ENCODE measurements around the gene ZNF691.
A peak's percentile ranks its signal among the peaks of the same experiment; 100 is the strongest.
"Not testable (repeated sequence)": the region's sequence is repeated elsewhere in the genome, so short reads cannot be mapped to it uniquely, and the experiment has no call there.

The ZNF691 gene

DNA sequence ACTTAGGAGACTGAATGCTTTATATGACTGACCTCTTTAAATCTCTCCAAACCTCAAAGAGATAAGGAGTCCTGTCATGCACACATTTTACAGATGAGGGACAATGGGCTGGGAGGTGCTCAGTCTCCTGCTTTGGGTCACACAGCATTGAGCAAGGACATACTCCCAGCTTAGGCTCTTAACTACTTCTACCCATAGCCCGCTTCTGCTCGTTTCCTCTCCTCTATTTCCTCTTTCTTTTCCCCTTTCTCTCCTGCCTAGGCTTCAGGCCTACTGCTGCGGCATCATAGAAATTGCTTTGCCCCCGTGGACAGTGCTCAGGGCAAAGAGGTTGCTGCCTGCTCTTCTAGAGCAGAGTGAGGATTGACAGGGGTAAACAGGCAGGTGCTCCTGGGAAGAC lies 12.4 kb upstream of the ZNF691 start:
- DNase-seq, result no peak

DNA sequence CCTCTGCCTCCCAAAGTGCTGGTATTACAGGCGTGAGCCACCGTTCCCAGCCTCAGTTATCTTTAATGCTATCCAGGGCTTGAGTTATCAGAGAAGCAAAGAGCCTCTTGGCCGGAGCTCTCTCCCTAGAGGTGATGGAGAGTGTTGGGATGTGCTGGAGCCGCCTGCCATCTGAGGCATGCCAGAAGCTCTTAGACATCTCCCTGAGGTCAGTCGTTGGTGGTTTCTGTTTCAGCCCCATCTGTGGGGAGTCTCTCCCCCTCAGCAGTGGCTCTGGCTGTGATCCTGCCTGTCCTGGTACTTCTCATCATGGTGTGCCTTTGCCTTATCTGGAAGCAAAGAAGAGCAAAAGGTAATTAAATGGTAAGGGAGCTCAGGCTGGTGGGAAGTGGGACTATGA lies 11.6 kb upstream of the ZNF691 start:
- no peak for DNase-seq

DNA sequence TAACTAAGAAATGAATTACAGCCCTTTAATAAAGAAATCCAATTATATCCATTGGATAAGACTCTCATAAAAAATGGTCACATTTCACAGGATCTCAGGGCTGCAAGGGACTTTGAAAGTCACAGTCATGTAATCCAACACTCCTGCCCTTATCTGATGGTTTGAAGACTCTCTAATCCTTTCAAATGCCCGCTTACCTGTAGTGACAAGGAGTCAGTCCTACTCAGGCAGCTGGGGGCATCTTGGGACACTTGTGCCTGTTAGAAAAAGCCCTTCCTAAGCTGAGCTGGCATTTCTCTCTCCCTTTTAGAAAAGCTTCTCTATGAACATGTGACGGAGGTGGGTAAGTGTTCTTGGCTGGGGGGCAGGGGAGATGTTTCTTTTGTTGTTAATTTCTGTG lies 11.0 kb upstream of the ZNF691 start:
- DNase-seq, result no peak

DNA sequence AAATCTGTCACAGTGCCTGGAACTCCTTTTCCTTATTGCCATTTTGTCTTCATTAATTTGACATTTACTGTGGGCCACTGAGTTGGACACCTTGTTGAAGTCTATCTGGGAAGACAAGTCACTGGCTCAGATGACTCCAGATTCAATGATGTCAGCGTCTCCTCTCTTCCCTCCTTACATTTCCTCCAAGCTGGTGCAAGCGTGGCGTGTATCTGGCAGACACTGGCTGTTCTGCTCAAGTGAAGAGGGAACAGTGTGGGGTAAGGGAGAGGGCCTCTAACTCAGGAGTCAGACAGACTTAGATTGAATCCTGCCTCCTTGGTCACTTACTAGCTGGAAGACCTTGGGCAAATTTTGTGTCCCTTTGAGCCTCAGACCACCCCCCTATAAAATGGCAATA lies 8.7 kb upstream of the ZNF691 start:
- DNase-seq, result no peak

DNA sequence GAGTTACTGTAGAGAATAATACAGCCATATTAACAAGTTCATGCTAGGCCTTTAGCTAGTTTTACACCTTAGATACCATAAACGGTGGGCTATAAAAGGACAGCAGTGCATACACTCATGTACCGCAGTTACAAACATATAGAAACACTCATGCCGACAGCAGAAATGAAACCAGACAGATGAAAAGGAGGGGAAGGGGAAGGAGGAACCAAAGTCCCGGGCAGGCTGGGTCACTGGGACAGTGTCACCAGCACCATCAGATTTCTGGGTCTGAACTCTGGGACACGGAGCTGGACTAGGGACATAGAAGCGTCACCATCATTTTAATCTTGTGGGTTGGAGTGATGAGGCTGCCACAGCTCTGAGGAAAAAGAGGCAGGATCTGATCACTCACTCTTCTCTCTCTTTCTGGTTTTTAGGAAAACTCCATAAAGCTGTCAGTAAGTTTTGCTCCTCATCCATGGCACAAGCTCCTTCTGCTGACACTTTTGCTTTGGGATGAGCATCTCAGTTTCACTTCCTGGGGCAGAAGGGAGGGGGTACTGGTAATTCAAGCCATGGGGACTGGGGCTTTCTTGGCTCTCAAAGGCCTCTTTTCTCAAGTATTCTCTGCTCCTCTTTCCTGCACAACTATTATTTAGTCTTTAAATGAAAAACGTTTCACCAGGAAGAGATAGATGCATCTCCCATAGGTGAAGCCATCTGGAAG lies 7.8 kb upstream of the ZNF691 start:
- DNase-seq, result no peak

DNA sequence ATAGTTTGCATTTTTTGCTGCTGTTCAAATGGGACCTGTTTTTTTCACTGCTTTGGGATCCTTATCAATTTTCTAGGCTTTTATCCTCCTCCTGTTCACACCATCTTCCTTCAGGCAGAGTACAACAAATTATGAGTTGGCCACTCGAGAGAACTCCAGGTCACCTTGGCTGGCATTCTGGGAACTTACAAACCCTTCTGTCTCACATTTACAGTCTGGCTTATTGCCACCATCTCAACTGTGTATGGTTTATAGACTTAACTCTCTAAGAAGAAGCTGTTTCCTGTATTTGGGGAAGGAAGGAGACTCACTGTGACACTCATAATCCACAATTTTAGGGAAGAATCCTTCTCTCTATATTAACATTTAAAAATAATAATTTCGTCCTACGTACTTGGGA lies 5.4 kb upstream of the ZNF691 start:
- no peak for DNase-seq

DNA sequence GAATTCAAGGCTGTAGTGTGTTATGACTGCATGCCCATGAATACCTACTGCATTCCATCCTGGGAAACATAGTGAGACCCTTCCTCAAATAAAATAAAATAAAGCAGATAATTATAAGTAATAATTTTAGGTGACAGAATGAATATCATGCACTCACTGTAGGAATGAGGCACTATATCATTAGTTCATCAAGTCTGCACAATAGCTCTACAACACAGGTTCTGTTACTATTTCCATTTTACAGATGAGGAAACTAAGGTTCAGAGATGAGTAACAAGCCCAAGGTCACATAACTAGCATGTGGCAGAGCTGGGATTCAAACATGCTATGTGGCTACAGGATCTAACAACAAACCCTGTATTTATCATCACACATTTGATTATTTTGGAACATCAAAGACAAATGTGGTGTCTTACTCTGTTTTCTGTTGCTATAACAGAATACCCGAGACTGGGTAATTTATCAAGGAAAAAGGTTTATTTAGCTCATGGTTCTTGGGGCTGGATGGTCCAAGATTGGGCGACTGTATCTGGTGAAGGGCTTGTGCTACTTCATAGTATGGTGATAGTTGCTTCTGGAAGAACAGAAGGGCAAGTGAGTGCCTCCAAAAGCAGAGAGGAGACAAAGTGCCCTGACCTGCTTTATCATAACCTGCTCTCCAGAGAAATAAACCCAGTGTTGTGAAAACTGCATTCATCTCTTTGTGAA lies 4.8 kb upstream of the ZNF691 start:
- DNase-seq, result no peak

DNA sequence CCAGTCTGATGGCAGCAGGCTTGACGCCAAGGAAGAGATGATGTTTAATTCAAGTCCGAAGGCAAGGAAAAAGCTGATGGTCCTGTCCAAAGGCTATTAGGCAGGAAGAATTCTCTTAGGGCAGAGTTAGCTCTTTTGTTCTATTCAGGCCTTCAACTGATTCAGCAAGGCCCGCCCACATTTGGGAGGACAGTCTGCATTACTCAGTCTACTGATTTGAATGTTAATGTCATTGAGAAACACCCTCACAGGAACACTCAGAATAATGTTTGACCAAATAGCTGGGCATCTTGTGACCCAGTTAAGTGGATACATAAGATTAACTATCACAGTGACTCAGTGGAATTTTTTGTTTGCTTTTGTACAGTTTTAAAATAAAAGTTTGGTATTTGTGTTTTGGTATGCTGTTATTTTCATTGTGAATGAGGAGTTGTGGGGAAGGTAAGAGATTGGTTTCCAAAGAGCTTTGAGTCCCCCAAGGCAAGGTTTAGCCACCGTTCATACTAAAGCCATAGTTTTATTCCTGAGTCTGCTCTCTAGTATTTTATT lies 1.7 kb upstream of the ZNF691 start:
- DNase-seq, result no peak

DNA sequence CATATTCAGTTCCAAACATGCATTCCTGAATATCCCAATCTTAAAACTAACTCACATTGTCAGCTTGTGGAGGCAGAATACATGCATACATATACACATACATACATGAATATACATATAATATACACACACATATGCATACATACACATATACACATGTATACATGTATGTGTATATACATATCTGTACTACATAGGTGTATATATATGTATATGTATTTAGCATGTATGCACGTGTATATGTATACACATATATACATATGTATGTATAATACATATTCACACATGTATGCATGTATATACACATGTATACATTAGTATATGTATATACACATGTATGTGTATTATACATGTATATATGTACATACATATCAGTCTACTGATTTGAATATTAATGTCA lies 1.2 kb upstream of the ZNF691 start:
- no peak for DNase-seq

DNA sequence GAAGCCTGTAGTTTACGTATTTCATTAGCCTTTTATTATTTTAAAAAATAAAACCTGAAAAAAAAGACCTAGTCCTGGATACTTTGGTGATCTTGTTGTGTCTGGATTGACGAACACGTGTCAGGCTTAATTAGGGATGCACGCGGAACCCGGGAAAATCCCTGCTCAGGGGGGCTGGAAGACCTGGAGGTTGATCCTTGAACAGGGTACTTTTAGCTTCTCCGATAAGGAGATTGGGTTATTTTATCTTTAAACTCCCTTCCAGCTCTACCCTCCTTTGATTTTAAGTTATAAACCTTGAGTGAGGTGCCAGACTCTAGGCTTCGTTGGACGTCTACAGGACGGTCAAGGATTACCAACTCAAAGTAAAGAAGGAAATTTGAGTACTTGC lies 552 bp upstream of the ZNF691 start:
- no peak for DNase-seq

DNA sequence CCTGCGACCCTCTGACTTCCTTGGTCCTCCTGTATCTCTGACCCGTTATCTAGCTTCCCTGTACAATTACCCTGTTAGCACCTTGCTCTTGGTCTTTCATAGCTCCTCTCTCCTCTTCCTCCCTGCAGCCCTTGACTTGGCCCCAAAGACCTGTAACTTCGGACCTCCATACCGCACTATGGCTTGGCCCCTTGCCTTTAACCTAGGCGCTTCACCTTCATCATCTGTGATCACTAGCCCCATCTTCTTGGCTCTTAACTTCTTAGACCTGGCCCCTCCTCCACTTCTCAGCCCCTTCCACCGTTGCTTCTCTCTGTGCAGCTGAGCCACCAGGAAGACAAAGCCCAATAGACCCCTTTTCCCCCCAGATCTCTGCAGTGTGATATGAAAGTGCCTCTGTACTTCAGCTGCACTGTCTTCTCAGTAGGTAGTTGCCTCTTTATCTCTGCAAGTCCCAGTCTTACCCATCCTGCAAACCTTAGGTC lies 740 bp downstream of the ZNF691 start:
- no peak for DNase-seq

DNA sequence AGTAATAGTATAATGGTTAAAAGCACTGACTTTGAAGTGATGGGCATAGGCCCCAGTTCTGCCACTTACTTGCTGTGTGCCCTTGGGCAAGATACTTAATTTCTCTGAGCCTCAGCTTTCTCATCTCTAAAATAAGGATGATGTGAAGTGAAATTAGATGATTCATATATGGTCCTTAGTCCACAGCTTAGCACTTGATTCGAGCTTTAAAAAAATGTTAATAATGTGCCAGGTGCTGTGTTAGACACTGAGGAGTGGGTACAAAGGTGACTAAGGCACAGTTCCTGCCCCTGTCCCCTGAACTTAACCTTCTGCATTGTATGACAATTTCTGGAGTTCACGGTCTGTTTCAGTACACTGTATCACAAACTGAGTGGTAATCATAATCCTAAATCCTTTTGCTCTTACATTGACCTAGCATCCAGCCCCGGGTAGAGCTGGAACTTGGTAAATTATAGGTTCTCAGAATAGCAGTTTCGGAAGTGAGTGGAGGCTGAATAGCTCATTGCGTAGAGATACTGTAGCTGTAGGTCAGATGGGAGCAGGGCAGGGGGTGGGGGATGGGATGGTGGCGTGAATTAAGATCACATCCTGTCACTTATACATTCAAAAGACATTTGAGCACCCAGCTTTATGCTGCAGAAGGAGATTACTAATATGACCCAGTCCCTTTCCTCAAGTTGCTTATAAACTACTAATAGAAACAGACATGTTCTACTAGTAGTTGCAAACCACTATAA lies 1.5 kb downstream of the ZNF691 start:
- peak in 1 of 2 donors; percentile 1 for DNase-seq

DNA sequence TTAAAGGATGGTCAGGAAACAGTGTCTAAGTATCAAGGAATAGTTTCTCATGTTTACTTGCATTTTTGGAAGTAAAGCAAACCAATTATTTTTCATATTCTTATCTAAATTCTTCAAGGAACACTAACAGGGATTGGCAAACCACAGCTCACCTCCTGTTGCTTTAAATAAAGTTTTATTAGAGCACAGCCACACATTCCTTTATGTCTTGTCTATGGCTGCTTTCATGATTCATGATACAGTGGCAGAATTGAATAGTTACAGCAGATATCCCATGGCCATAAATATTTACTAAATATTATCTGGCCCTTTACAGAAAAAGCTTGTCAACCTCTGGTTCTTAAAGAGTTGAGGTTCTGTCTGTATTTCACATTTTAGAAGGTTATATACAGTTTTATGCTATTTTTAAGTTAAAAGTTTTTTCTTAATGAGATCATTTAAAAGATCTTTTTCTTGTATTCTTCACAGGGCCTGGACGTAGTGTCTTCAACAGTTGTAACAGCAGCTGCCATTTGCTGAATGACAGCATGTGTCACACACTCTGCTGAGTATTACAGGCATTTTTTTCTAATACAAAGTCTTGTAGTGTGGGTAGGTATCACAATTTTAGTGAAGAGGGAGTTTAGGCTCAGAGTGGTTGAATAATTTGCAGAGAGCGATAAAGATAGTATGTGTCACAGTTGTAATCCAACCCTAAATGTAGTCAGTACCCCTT lies 2.6 kb downstream of the ZNF691 start:
- DNase-seq, result no peak

DNA sequence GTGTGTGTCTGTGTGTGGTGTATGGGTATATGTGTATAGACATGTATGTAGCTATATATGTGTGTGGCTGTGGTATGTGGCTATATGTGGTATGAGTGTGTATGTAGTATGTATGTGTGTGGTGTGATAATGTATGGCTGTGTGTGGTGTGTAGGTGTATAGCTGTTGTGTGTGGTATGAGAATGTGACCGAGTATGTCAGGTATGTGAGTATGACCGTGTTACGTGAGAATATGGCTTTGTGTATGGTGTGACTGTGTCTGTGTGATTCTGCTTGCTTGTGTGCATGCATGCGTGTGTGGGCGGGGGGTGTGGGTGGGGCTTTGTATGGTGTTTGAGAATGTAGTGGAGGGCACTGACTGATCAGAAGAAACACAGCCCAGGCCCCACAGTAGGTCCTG lies 3.5 kb downstream of the ZNF691 start:
- DNase-seq, result no peak

DNA sequence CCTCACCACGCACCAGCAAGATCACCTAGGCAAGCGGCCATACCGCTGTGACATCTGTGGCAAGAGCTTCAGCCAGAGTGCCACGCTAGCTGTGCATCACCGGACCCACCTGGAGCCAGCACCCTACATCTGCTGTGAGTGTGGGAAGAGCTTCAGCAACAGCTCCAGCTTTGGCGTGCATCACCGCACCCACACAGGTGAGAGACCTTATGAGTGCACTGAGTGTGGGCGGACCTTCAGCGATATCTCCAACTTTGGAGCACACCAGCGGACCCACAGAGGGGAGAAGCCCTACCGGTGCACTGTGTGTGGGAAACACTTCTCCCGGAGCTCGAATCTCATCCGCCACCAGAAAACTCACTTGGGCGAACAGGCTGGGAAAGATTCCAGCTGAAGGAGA lies 5.0 kb downstream of the ZNF691 start:
- DNase-seq, result no peak

DNA sequence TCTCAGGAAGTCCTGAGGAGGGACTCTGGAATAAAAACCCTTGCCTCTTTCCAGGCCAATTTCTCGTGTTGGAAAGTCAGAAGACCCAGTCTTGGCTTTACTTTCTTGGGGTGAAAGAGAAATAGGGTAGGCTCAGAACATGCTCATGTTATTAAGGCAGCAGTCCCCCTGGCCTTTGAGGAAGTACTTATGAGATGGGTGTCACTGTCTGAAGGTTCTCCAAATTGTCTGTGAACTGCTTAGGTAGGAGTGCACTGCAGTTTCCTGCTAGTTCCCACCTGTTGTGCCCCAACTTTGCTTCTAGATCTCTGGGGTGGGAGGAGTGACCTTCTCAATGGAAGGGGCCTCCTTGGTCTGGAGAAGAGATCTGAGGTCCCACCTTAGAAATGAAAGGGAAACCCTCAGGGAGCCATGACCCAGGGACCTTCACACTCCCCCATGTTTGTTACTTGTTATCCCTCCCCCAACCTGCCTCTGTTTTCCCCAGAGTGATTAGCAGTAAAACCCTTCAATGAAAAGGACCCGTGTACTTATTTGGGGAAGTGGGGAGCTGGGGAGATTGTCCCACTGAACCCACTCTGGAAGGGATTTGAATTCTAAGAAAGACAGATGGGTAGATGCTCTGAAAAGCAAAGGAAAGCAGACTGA lies 5.7 kb downstream of the ZNF691 start:
- DNase-seq, result no peak

DNA sequence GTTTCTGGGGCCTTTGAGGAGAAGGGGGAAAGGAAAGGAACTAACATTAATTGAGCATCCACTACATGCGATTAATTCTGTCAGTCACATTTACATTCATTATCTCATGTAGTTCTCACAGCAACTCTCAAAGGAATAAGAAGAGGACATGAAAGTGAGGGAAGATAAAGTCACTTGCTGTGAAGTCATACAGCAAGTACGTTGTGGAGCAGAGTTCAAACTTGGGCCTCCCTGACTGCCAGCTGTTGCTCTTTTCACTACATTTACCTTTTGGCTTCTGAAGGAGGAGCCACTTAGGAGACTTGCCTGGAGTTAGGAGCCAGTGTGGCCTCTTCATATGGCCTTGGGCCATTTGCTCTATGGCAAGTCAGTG lies 6.2 kb downstream of the ZNF691 start:
- no peak for DNase-seq

DNA sequence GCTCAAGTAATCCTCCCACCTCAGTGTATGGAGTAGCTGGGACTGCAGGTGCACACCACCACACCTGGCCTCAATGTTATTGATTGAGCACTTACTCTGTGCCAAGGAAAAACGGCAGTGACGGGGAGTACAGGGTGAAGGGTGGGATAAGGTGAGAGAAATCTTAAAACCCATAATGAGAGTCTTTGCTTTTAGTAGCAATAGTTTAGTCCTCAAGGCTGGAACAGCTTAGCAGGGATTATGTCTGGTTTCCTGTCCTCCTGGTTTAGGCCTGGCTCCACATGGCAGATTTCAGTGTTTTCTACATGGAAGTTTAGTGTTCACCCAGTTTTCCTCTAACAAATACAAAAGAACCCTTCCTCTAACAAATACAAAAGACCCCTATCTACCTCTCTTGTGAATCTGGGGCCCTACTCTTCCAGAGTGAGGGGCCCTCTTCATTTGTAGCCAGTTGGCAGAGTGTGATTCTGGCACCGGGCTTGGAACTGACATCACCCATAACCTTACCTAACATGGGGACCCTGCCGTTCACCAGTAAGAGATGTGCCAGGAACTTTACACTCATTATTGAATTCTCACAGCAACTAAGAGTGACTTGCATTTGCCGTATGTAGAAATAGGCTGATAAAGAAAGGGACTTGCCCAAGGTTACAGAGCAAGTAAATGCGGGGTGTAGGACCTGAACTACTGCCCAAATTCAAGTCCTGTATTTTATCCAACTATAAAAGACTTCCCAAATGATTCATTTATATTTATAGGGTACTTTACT lies 6.9 kb downstream of the ZNF691 start:
- DNase-seq, result no peak

DNA sequence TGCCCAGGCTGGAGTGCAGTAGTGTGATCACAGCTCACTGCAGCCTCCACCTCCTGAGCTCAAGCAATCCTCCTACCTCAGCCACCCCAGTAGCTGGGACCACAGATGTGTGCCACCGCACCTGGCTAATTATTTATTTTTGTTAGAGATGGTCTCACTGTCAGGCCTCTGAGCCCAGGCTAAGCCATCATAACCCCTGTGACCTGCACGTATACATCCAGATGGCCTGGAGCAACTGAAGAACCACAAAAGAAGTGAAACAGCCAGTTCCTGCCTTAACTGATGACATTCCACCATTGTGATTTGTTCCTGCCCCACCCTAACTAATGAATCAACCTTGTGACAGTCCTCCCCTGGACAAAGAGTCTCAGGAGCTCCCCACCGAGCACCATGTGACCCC lies 10.1 kb downstream of the ZNF691 start:
- not testable (repeated sequence) for DNase-seq

DNA sequence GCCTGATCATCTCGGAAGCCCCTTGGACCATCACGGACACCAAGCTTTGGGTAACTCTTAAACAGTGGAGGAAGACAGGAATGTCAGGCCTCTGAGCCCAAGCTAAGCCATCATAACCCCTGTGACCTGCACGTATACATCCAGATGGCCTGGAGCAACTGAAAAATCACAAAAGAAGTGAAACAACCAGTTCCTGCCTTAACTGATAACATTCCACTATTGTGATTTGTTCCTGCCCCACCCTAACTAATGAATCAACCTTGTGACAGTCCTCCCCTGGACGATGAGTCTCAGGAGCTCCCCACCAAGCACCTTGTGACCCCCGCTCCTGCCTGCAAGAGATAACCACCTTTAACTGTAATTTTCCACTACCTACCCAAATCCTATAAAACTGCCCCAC lies 13.0 kb downstream of the ZNF691 start:
- not testable (repeated sequence) for DNase-seq

DNA sequence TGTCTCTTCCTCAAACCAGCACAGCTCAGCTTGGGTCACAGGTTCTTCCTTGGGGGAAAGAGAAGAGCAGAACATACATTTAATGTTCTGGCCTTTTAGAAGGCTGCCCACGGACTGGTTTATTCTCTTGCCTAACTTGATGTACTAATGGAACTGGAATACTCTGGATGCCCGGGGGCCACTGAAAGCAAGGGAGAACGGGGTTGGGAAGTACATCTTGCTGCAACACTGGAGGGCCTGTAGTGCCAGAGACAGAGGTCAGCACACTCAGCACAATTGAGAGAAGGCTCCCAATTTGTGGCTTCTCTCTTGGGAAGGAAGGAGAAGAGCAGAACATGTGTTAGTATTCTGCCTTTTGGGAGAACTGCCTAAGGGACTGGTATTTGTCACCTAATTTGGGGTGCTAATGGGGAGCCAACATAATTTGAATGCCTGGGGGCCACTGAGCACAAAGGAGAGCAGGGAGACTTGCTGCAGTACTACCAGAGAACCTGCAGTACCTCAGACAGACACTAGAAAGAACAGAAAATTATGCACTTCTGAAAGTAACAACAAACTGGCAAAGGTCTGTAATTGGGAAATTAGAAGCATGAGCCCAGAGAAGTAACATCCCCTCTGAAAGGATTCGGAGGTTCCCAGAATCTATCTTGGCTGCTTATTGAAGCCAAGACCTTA lies 14.1 kb downstream of the ZNF691 start:
- DNase-seq, result no peak
